GM19240 (cell line): ENCODE results near the gene BRIP1.
"Not testable (repeated sequence)": the region's sequence is repeated elsewhere in the genome, so short reads cannot be mapped to it uniquely, and the experiment has no call there.

Experiments used
- DNase-seq: peaks from one replicate; pipeline ENCODE4 v3.0.0; 2011; ENCODE audit warnings: low spot score; ENCODE audit not compliant: insufficient read length

The BRIP1 gene

GRCh38 chr17:61699694-61700093 lies 163.6 kb downstream of the BRIP1 start:
- DNase-seq, result no peak

GRCh38 chr17:61699032-61699431 lies 164.3 kb downstream of the BRIP1 start:
- DNase-seq, result no peak

GRCh38 chr17:61698244-61698643 lies 165.1 kb downstream of the BRIP1 start:
- no peak for DNase-seq

- no peak for DNase-seq
These were observed 167.5 kb downstream of the BRIP1 start for GRCh38 chr17:61695779-61696337.

GRCh38 chr17:61694095-61694494 lies 169.2 kb downstream of the BRIP1 start:
- no peak for DNase-seq

GRCh38 chr17:61689610-61690180 lies 173.6 kb downstream of the BRIP1 start:
- DNase-seq, result no peak

GRCh38 chr17:61687769-61688168 lies 175.6 kb downstream of the BRIP1 start:
- no peak for DNase-seq

- no peak for DNase-seq
These were observed 177.2 kb downstream of the BRIP1 start for GRCh38 chr17:61686113-61686512.

DNA sequence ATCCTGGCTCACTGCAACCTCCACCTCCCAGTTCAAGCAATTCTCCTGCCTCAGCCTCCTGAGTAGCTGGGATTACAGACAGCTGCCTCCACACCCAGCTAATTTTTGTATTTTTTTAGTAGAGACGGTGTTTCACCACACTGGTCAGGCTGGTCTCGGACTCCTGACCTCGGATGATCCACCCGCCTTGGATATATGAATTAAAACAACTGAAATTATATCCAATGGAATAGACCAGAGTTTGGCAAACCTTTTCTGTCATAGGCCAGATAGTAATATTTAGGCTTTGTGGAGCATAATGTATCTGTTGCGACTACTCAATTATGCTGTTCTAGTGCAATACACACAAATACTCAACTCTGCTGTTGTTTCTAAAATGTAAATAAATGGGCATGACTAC lies 178.5 kb downstream of the BRIP1 start:
- no peak for DNase-seq

GRCh38 chr17:61684172-61684571 lies 179.2 kb downstream of the BRIP1 start:
- DNase-seq, result no peak

GRCh38 chr17:61683466-61683865 lies 179.9 kb downstream of the BRIP1 start:
- DNase-seq, result no peak

DNA sequence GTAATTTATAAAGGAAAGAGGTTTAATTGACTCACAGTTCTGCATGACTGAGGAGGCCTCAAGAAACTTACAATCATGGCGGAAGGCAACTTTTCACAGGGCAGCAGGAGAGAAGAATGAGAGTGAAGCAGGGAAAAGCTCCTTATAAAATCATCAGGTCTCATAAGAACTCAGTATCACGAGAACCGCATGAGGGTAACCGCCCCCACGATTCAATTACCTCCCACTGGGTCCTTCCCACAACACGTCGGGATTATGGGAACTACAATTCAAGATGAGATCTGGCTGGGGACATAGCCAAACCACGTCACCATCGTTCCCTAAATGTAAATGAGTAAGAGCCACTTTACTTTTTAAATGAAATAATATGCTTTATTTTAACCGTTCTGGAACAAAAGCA lies 182.4 kb downstream of the BRIP1 start:
- no peak for DNase-seq

- DNase-seq, result no peak
These were observed 185.0 kb downstream of the BRIP1 start for GRCh38 chr17:61678339-61678738.

GRCh38 chr17:61677150-61677811 lies 186.0 kb downstream of the BRIP1 start:
- not testable (repeated sequence) for DNase-seq

DNA sequence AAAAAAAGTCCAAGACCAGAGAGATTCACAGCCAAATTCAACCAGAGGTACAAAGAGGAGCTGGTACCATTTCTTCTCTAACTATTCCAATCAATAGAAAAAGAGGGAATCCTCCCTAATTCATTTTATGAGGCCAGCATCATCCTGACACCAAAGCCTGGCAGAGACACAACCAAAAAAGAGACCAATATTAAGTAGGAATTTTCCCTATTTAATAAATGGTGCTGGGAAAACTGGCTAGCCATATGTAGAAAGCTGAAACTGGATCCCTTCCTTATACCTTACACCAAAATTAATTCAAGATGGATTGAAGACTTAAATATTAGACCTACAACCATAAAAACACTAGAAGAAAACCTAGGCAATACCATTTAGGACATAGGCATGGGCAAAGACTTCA lies 186.8 kb downstream of the BRIP1 start:
- not testable (repeated sequence) for DNase-seq

GRCh38 chr17:61674609-61675008 lies 188.7 kb downstream of the BRIP1 start:
- not testable (repeated sequence) for DNase-seq

DNA sequence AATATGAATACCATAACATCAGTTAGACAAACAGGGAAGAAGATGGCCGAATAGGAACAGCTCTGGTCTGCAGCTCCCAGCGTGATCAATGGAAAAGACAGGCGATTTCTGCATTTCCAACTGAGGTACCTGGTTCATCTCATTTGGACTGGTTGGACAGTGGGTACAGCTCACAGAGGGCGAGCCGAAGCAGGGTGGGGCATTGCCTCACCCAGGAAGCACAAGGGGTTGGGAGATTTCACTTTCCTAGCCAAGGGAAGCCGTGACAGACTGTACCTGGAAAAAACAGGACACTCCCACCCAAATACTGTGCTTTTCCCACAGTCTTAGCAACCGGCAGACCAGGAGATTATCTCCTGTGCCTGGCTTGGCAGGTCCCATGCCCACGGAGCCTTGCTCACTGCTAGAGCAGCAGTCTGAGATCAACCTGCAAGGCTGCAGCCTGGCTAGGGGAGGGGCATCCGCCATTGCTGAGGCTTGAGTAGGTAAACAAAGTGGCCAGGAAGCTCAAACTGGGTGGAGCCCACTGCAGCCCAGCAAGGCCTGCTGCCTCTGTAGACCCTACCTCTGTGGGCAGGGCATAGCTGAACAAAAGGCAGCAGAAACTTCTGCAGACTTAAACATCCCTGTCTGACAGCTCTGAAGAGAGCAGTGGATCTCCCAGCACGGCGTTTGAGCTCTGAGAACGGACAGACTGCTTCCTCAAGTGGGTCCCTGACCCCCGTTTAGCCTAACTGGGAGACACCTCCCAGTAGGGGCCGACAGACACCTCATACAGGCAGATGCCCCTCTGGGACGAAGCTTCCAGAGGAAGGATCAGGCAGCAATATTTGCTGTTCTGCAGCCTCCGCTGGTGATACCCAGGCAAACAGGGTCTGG lies 190.1 kb downstream of the BRIP1 start:
- DNase-seq, result not testable (repeated sequence)

DNA sequence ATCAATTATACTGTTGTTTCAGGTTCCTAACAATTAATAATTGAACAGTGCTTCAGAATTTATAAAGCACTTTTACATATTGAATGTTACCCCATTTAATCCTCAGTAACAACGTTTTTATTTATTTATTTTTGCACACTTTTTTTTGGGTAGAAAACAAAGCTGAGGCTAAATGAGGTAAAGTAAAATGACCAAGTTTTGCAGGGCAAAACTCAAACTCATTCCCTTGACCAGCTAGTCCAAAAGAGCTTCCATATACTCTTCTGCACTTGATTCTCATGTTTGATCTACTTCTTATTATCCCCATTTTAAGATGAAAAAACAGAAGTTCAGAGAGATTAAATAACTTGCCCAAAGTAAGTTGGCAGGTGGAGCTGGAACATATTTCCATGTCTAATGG lies 191.2 kb downstream of the BRIP1 start:
- no peak for DNase-seq

DNA sequence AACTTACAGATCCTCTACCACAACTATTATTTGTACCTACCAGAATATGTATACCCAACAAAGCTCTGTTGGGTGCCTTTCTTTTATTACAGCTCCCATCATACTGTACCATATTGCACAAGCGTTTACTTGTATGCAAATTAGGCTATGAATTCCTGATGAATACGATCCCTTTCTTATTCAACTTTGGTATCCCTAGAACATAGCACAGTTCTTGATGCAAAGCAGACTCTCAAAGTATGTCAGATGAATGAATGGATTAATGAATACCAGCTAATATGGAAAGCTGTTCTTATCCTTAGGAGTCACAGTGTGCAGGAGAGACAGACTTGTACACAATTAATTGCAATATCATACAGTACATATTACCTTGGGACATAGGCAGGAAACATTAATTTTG lies 192.6 kb downstream of the BRIP1 start:
- DNase-seq, result no peak

DNA sequence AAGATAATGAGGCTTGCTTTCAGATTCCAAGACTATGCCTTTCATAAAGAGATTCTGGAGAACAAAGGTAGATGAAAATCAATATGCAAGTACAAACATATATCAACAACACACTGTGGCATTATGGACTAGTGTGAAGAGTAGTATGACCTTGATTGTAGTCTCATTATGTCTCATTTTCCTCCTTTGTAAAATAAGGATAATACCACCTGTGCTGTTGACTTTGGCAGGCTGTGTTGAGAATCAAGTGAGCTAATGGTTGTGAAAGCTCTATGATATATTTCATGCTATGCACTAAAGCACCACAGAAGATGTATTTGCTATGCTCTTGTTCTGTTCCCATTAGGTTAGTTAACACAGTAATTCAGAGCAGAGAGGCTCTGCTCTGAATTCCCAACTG lies 193.8 kb downstream of the BRIP1 start:
- DNase-seq, result no peak

GRCh38 chr17:61668486-61668885 lies 194.8 kb downstream of the BRIP1 start:
- DNase-seq, result no peak
